HepG2 (cell line): ENCODE results near the gene SERPINF2. TPM values are rescaled to one million over a fixed set of nuclear protein-coding genes. Genes with fewer than 3 reads are reported as not detected.
A peak's percentile ranks its signal among the peaks of the same experiment; 100 is the strongest.

Experiments
- ATF3 ChIP-seq: sonication (generic); formaldehyde crosslinking; IDR thresholded peaks from 2 replicates; pipeline ENCODE4 v1.4.0; 2020; ENCODE audit warnings: missing genetic modification reagents
- EP300 ChIP-seq, 3 experiments: sonication (generic) in 1 of 3; formaldehyde crosslinking in 1 of 3; IDR thresholded peaks; 2 replicates each; pipeline versions ENCODE4 v1.5.1 to v1.6.1; 2011 to 2020; ENCODE audit warnings: low read depth in 2 of 3, low read length in 2 of 3, borderline replicate concordance in 1 of 3, improper control_type of control experiment in 1 of 3, mild to moderate bottlenecking in 1 of 3, missing genetic modification reagents in 1 of 3, moderate library complexity in 1 of 3
- GABPB1 ChIP-seq: IDR thresholded peaks from 2 replicates; pipeline ENCODE4 v1.6.1; 2016; ENCODE audit warnings: mild to moderate bottlenecking, missing genetic modification reagents, moderate library complexity, missing compliant biosample characterization
- GATAD1 ChIP-seq: IDR thresholded peaks from 2 replicates; pipeline ENCODE4 v1.6.1; 2016; ENCODE audit warnings: missing genetic modification reagents, missing compliant biosample characterization
- HNF1A ChIP-seq, 2 experiments: sonication (generic) in 1 of 2; formaldehyde crosslinking in 1 of 2; IDR thresholded peaks; 2 replicates each; pipeline versions ENCODE4 v1.4.0 to v1.6.1; 2016 to 2020; ENCODE audit warnings: borderline replicate concordance in 1 of 2, low read depth in 1 of 2, mild to moderate bottlenecking in 1 of 2, missing genetic modification reagents in 1 of 2
- HNRNPUL1 ChIP-seq: fragments of 200-400 bp; formaldehyde crosslinking; IDR thresholded peaks from 2 replicates; pipeline ENCODE4 v1.6.1; 2017; ENCODE audit warnings: low read depth, mild to moderate bottlenecking, low read length, moderate library complexity
- ISL2 ChIP-seq: sonication (generic); formaldehyde crosslinking; IDR thresholded peaks from 2 replicates; pipeline ENCODE4 v1.5.0; 2020; ENCODE audit warnings: missing genetic modification reagents
- KAT8 ChIP-seq: IDR thresholded peaks from 2 replicates; pipeline ENCODE4 v1.6.1; 2016; ENCODE audit warnings: missing genetic modification reagents, missing compliant biosample characterization
- MAFF ChIP-seq: IDR thresholded peaks from 2 replicates; pipeline ENCODE4 v1.6.1; 2011; ENCODE audit warnings: low read depth, low read length, improper control_type of control experiment
- MTA1 ChIP-seq: sonication (generic); formaldehyde crosslinking; IDR thresholded peaks from 2 replicates; pipeline ENCODE4 v1.4.0; 2020; ENCODE audit warnings: missing genetic modification reagents, mild to moderate bottlenecking, borderline replicate concordance
- MTA3 ChIP-seq: sonication (generic); formaldehyde crosslinking; IDR thresholded peaks from 2 replicates; pipeline ENCODE4 v1.4.0; 2020; ENCODE audit warnings: missing genetic modification reagents
- MTERF4 ChIP-seq: sonication (generic); formaldehyde crosslinking; IDR thresholded peaks from 2 replicates; pipeline ENCODE4 v1.8.0; 2023; ENCODE audit warnings: mild to moderate bottlenecking, missing genetic modification reagents
- NCOR1 ChIP-seq: fragments of 200-600 bp; sonication (generic); IDR thresholded peaks from 2 replicates; pipeline ENCODE4 v1.7.0; 2017; ENCODE audit warnings: antibody characterized with exemption, low read length, borderline replicate concordance
- NFYC ChIP-seq: IDR thresholded peaks from 2 replicates; pipeline ENCODE4 v1.6.1; 2016; ENCODE audit warnings: missing genetic modification reagents, missing compliant biosample characterization
- PRPF4 ChIP-seq: fragments of 200-400 bp; formaldehyde crosslinking; IDR thresholded peaks from 2 replicates; pipeline ENCODE4 v1.6.1; 2016; ENCODE audit warnings: low read length, low read depth; ENCODE audit not compliant: poor library complexity, severe bottlenecking
- RBFOX2 ChIP-seq: fragments of 200-400 bp; formaldehyde crosslinking; IDR thresholded peaks from 2 replicates; pipeline ENCODE4 v1.6.1; 2017; ENCODE audit warnings: low read depth, mild to moderate bottlenecking, low read length
- SNRNP70 ChIP-seq: fragments of 200-400 bp; formaldehyde crosslinking; IDR thresholded peaks from 2 replicates; pipeline ENCODE4 v1.6.1; 2017; ENCODE audit warnings: mild to moderate bottlenecking, low read depth, low read length, moderate library complexity
- ZFP90 ChIP-seq: sonication (generic); formaldehyde crosslinking; IDR thresholded peaks from 2 replicates; pipeline ENCODE4 v1.8.0; 2022; ENCODE audit warnings: missing genetic modification reagents, mild to moderate bottlenecking, inconsistent platforms, borderline replicate concordance
- ZFY ChIP-seq: sonication (generic); formaldehyde crosslinking; IDR thresholded peaks from 2 replicates; pipeline ENCODE4 v1.4.0; 2020; ENCODE audit warnings: missing genetic modification reagents
- ZNF225 ChIP-seq: sonication (generic); formaldehyde crosslinking; IDR thresholded peaks from 2 replicates; pipeline ENCODE4 v1.4.0; 2020; ENCODE audit warnings: mild to moderate bottlenecking, missing genetic modification reagents
- ZNF292 ChIP-seq: sonication (generic); formaldehyde crosslinking; IDR thresholded peaks from 2 replicates; pipeline ENCODE4 v1.8.1; 2022; ENCODE audit warnings: mild to moderate bottlenecking, low read depth, missing genetic modification reagents, borderline replicate concordance
- ZNF335 ChIP-seq: sonication (generic); formaldehyde crosslinking; IDR thresholded peaks from 2 replicates; pipeline ENCODE4 v1.4.0; 2020; ENCODE audit warnings: missing genetic modification reagents
- ZNF567 ChIP-seq: sonication (generic); formaldehyde crosslinking; IDR thresholded peaks from 2 replicates; pipeline ENCODE4 v1.8.1; 2023; ENCODE audit warnings: mild to moderate bottlenecking, missing genetic modification reagents, borderline replicate concordance
- ZNF670 ChIP-seq: sonication (generic); formaldehyde crosslinking; IDR thresholded peaks from 2 replicates; pipeline ENCODE4 v1.8.0; 2022; ENCODE audit warnings: mild to moderate bottlenecking, missing genetic modification reagents, borderline replicate concordance
- polyA plus RNA-seq, 8 experiments: library from polyadenylated mRNA; depleted of rRNA in 3 of 8; stranded (reverse) in 7 of 8; unstranded in 1 of 8; fragments of >200 nt; fragmentation: Illumina TruSeq in 4 of 8; extraction: Trizol in 4 of 8; gene quantifications; 2 replicates each; pipeline versions ENCODE4 v1.2.1 to v1.2.3, GENCODE V29; 2011 to 2016; ENCODE audit warnings: low read depth in 4 of 8, missing spikeins in 1 of 8, mixed read lengths in 1 of 8; ENCODE audit not compliant: insufficient read depth in 1 of 8
- total RNA-seq, 5 experiments: library from RNA; depleted of rRNA; stranded (reverse); fragments of >200 nt; fragmentation: Illumina TruSeq; extraction: Trizol; gene quantifications; 2 replicates each; pipeline ENCODE4 v1.2.3, GENCODE V29; 2016; ENCODE audit warnings: low read depth in 1 of 5

The SERPINF2 gene
- total and polyA plus RNA-seq, 2 of the 13 experiments (the other 11 are each of a cell fraction or from before 2014, with no cell fraction given): 309 to 548 TPM

GRCh38 chr17:1716076-1716911 is 26.4 kb upstream of the SERPINF2 start (continued):
- TF ChIP-seq ATF3 (CRISPR knock-in tag): 0 out of 2 replicates have a peak, but pooled peaks have one; percentile 38
- no peak for TF ChIP-seq MTERF4 (CRISPR knock-in tag)
- 0 out of 4 replicates have a peak, but pooled peaks of 1 of the 2 experiments have one; percentile 45 for TF ChIP-seq EP300 (IDR thresholded peaks at IDR 0.05; ENCODE audit: low read depth in 2 of 2, low read length in 2 of 2)
- TF ChIP-seq EP300 (CRISPR knock-in tag; IDR thresholded peaks at IDR 0.05; ENCODE audit: borderline replicate concordance): no peak; the same call in 1 of the 2 replicates
- no peak for TF ChIP-seq MTA3
- peak; percentile 83 for TF ChIP-seq GABPB1 (CRISPR knock-in tag)
- peak; percentile 79 for TF ChIP-seq MAFF
- no peak for TF ChIP-seq ZNF292 (CRISPR knock-in tag)
- TF ChIP-seq NCOR1: no peak
- TF ChIP-seq ZNF225 (CRISPR knock-in tag): no peak
- no peak for TF ChIP-seq SNRNP70
- TF ChIP-seq ISL2 (CRISPR knock-in tag): peak; percentile 47; the same call in 1 of the 2 replicates
- TF ChIP-seq PRPF4: no peak
- peak; percentile 98 for TF ChIP-seq NFYC (CRISPR knock-in tag)
- TF ChIP-seq ZNF567 (CRISPR knock-in tag): no peak
- peak; percentile 30; the same call in 1 of the 2 replicates for TF ChIP-seq ZFY (CRISPR knock-in tag)
- TF ChIP-seq GATAD1 (CRISPR knock-in tag): peak; percentile 82
- peak; percentile 95 for TF ChIP-seq RBFOX2
- TF ChIP-seq MTA1: no peak
- peak; percentile 50 for TF ChIP-seq KAT8
- no peak for TF ChIP-seq HNF1A (IDR thresholded peaks at IDR 0.05; ENCODE audit: low read depth)
- TF ChIP-seq HNF1A (CRISPR knock-in tag; IDR thresholded peaks at IDR 0.05; ENCODE audit: borderline replicate concordance): peak; percentile 13; the same call in 1 of the 2 replicates
- peak; percentile 96 for TF ChIP-seq ZNF335 (CRISPR knock-in tag)
- no peak for TF ChIP-seq ZNF670 (CRISPR knock-in tag)
- TF ChIP-seq ZFP90 (CRISPR knock-in tag): no peak; the same call in 1 of the 2 replicates
- 0 out of 2 replicates have a peak, but pooled peaks have one; percentile 17 for TF ChIP-seq HNRNPUL1
